ENCODE data around the gene ENHO.

ENHO gene

GRCh38 chr9:34522091-34522887, 501 bp downstream of the ENHO start:
- DNase-seq, result no peak

GRCh38 chr9:34521406-34522045, 1.3 kb downstream of the ENHO start:
- no peak for DNase-seq

GRCh38 chr9:34520505-34521385, 2.0 kb downstream of the ENHO start:
- DNase-seq, result no peak

GRCh38 chr9:34520096-34520495, 2.7 kb downstream of the ENHO start:
- no peak for DNase-seq

- DNase-seq, result no peak
Observed at GRCh38 chr9:34519321-34520020, 3.3 kb downstream of the ENHO start.

GRCh38 chr9:34518896-34519295, 3.9 kb downstream of the ENHO start:
- no peak for DNase-seq

GRCh38 chr9:34518110-34518616, 4.6 kb downstream of the ENHO start:
- DNase-seq, result no peak

- no peak for DNase-seq
Observed at GRCh38 chr9:34517185-34517584, 5.6 kb downstream of the ENHO start.

GRCh38 chr9:34515959-34516358, 6.8 kb downstream of the ENHO start:
- DNase-seq, result no peak

- no peak for DNase-seq
Observed at GRCh38 chr9:34514816-34515215, 8.0 kb downstream of the ENHO start.

- DNase-seq, result no peak
Observed at GRCh38 chr9:34514401-34514800, 8.4 kb downstream of the ENHO start.

- DNase-seq, result no peak
Observed at GRCh38 chr9:34513567-34514214, 9.1 kb downstream of the ENHO start.

- no peak for DNase-seq
Observed at GRCh38 chr9:34512131-34513078, 10.4 kb downstream of the ENHO start.

- DNase-seq, result no peak
Observed at GRCh38 chr9:34510497-34511468, 12.0 kb downstream of the ENHO start.

GRCh38 chr9:34508951-34509350, 13.8 kb downstream of the ENHO start:
- DNase-seq, result no peak

GRCh38 chr9:34508463-34508862, 14.3 kb downstream of the ENHO start:
- no peak for DNase-seq

- no peak for DNase-seq
Observed at GRCh38 chr9:34507966-34508365, 14.8 kb downstream of the ENHO start.

- DNase-seq, result no peak
Observed at GRCh38 chr9:34507556-34507955, 15.2 kb downstream of the ENHO start.

GRCh38 chr9:34506623-34507022, 16.2 kb downstream of the ENHO start:
- no peak for DNase-seq
